Liver (tissue), 9 donors: ENCODE data around the gene DNAL1. TPM values are rescaled to one million over a fixed set of nuclear protein-coding genes. Genes with fewer than 3 reads are reported as not detected.

Experiments used
- DNase-seq: peaks from one replicate; pipeline ENCODE4 v3.0.0-alpha.2; 2017; ENCODE audit warnings: low spot score
- H3K27ac ChIP-seq, 2 donors: one replicate each; pipeline ENCODE4 v1.7.0; 2013; ENCODE audit warnings: inconsistent platforms in 2 of 2, low read length in 2 of 2, control low read depth in 1 of 2, low read depth in 1 of 2, mild to moderate bottlenecking in 1 of 2
- H3K27me3 ChIP-seq, 4 donors: one replicate each; pipeline versions ENCODE4 v1.6.1 to v1.7.0; 2013; ENCODE audit warnings: low read length in 3 of 4, inconsistent platforms in 1 of 4, mild to moderate bottlenecking in 1 of 4, moderate library complexity in 1 of 4; ENCODE audit not compliant: control insufficient read depth in 4 of 4, insufficient read depth in 4 of 4
- H3K36me3 ChIP-seq, 4 donors: one replicate each; pipeline versions ENCODE4 v1.6.1 to v1.7.0; 2013; ENCODE audit warnings: low read length in 3 of 4, mild to moderate bottlenecking in 3 of 4, low read depth in 1 of 4, moderate library complexity in 1 of 4; ENCODE audit not compliant: control insufficient read depth in 4 of 4, insufficient read depth in 3 of 4
- H3K4me1 ChIP-seq, 4 donors: one replicate each; pipeline versions ENCODE4 v1.6.1 to v1.7.0; 2013; ENCODE audit warnings: low read length in 3 of 4, mild to moderate bottlenecking in 3 of 4, moderate library complexity in 1 of 4; ENCODE audit not compliant: control insufficient read depth in 4 of 4, insufficient read depth in 4 of 4
- H3K4me3 ChIP-seq, 3 donors: one replicate each; pipeline versions ENCODE4 v1.6.1 to v1.7.0; 2013; ENCODE audit warnings: low read length in 3 of 3, control low read depth in 1 of 3, low read depth in 1 of 3, mild to moderate bottlenecking in 1 of 3
- H3K9ac ChIP-seq, 2 donors: one replicate each; pipeline ENCODE4 v1.7.0; 2013; ENCODE audit warnings: low read length in 2 of 2, mild to moderate bottlenecking in 2 of 2, moderate library complexity in 2 of 2, control low read depth in 1 of 2, low read depth in 1 of 2
- H3K9me3 ChIP-seq, 4 donors: one replicate each; pipeline versions ENCODE4 v1.6.1 to v1.7.0; 2013; ENCODE audit warnings: low read length in 3 of 4; ENCODE audit not compliant: control insufficient read depth in 4 of 4
- ATF3 ChIP-seq: IDR thresholded peaks from 2 replicates; pipeline ENCODE4 v1.6.1; 2016; ENCODE audit warnings: antibody characterized with exemption
- CTCF ChIP-seq: fragments of 150-350 bp; IDR thresholded peaks from 2 replicates; pipeline ENCODE4 v1.5.1; 2017; ENCODE audit warnings: improper control_type of control experiment, low read depth, low read length; ENCODE audit not compliant: missing input control
- EGR1 ChIP-seq, 2 donors: IDR thresholded peaks; 2 replicates each; pipeline ENCODE4 v1.6.1; 2016 to 2018; ENCODE audit warnings: antibody characterized with exemption in 2 of 2, low read depth in 2 of 2
- FOXA1 ChIP-seq: IDR thresholded peaks from 2 replicates; pipeline ENCODE4 v1.6.1; 2016; ENCODE audit warnings: antibody characterized with exemption
- FOXA2 ChIP-seq: IDR thresholded peaks from 2 replicates; pipeline ENCODE4 v1.6.1; 2016; ENCODE audit warnings: antibody characterized with exemption
- GABPA ChIP-seq, 2 donors: IDR thresholded peaks in 1 of 2; conservative IDR thresholded peaks in 1 of 2; 2 replicates each; pipeline ENCODE4 v1.6.1; 2016; ENCODE audit warnings: antibody characterized with exemption in 2 of 2, mild to moderate bottlenecking in 1 of 2, moderate library complexity in 1 of 2
- HNF4A ChIP-seq, 2 donors: conservative IDR thresholded peaks; 2 replicates each; pipeline ENCODE4 v1.6.1; 2016; ENCODE audit warnings: antibody characterized with exemption in 2 of 2, mild to moderate bottlenecking in 2 of 2
- MAX ChIP-seq: IDR thresholded peaks from 2 replicates; pipeline ENCODE4 v1.6.1; 2016; ENCODE audit warnings: antibody characterized with exemption
- NR2F2 ChIP-seq: IDR thresholded peaks from 2 replicates; pipeline ENCODE4 v1.6.1; 2016; ENCODE audit warnings: antibody characterized with exemption
- RAD21 ChIP-seq, 2 donors: IDR thresholded peaks; 2 replicates each; pipeline ENCODE4 v1.6.1; 2016; ENCODE audit warnings: antibody characterized with exemption in 2 of 2, mild to moderate bottlenecking in 2 of 2
- REST ChIP-seq: IDR thresholded peaks from 2 replicates; pipeline ENCODE4 v1.6.1; 2016; ENCODE audit warnings: antibody characterized with exemption, mild to moderate bottlenecking
- RXRA ChIP-seq, 2 donors: IDR thresholded peaks; 2 replicates each; pipeline ENCODE4 v1.6.1; 2017 to 2018; ENCODE audit warnings: antibody characterized with exemption in 2 of 2, mild to moderate bottlenecking in 1 of 2
- SP1 ChIP-seq: IDR thresholded peaks from 2 replicates; pipeline ENCODE4 v1.6.1; 2018; ENCODE audit warnings: antibody characterized with exemption, mild to moderate bottlenecking
- TAF1 ChIP-seq: conservative IDR thresholded peaks from 2 replicates; pipeline ENCODE4 v1.6.1; 2016; ENCODE audit warnings: antibody characterized with exemption, mild to moderate bottlenecking
- YY1 ChIP-seq: IDR thresholded peaks from 2 replicates; pipeline ENCODE4 v1.6.1; 2016; ENCODE audit warnings: antibody characterized with exemption, mild to moderate bottlenecking
- ZBTB33 ChIP-seq: IDR thresholded peaks from 2 replicates; pipeline ENCODE4 v1.6.1; 2016; ENCODE audit warnings: antibody characterized with exemption
- WGBS: extraction: QIAGEN DNeasy Blood & Tissue Kit; methylation state at CpG from one replicate; pipeline ENCODE4 v1.1.7; 2013; 5-methylcytosine and 5-hydroxymethylcytosine counted together
- polyA plus RNA-seq, 2 donors: library from polyadenylated mRNA; stranded (reverse) in 1 of 2; unstranded in 1 of 2; fragments of 200-250 nt in 1 of 2; fragments of >200 nt in 1 of 2; fragmentation: Nextera tagmentation in 1 of 2; extraction: Ambion mirVana in 1 of 2; gene quantifications; one replicate each; pipeline versions ENCODE4 v1.2.1 to v1.2.3, GENCODE V29; 2013 to 2015
- total RNA-seq, 2 donors: library from RNA; depleted of rRNA; stranded (reverse); fragments of >200 nt; gene quantifications; one replicate each; pipeline ENCODE4 v1.2.3, GENCODE V29; 2014
- donor health status: healthy.
- donor health status: healthy.
- donor health status: healthy.
- donor health status: healthy.
- donor health status: healthy.

The DNAL1 gene
- total and polyA plus RNA-seq, 4 donors, result 1.9 to 3.4 (median 2.4) TPM

GRCh38 chr14:73613046-73613383 is 31.8 kb upstream of the DNAL1 start:
- WGBS, result 3% methylated on average over 13 of the region's 13 CpGs
- peaks cover 0 to 2% (median 0%) of the 10 kb centered on the region in 4 donors for H3K36me3 ChIP-seq
- TF ChIP-seq RXRA (IDR thresholded peaks at IDR 0.05), result no peak
- TF ChIP-seq FOXA2, result no peak
- TF ChIP-seq RAD21 (IDR thresholded peaks at IDR 0.05), result no peak
- TF ChIP-seq TAF1, result no peak
- no peak for TF ChIP-seq NR2F2
- TF ChIP-seq REST, result no peak
- TF ChIP-seq ZBTB33, result no peak
- no peak for TF ChIP-seq EGR1 (IDR thresholded peaks at IDR 0.05; ENCODE audit: low read depth in 2 of 2)
- peaks cover 0 to 18% (median 10%) of the 10 kb centered on the region in 4 donors for H3K4me1 ChIP-seq
- peak overlapping the region; percentile 91 to 96 for H3K27ac ChIP-seq
- peak overlapping the region; percentile 65 to 85 (median 76) for H3K4me3 ChIP-seq
- peak overlapping the region; percentile 8 to 90 for H3K9ac ChIP-seq
- H3K9me3 ChIP-seq, result no peaks in the 10 kb centered on the region
- no peaks in the 10 kb centered on the region for H3K27me3 ChIP-seq
- no peak for DNase-seq

GRCh38 chr14:73613419-73613963 is 31.3 kb upstream of the DNAL1 start:
- WGBS, result 59% methylated on average over 3 of the region's 3 CpGs
- Histone ChIP-seq H3K9ac (peak overlapping the region in 1 of 2 donors; percentile 90), H3K4me3 (peak overlapping the region in 2 of 3 donors; percentile 65 to 76)

GRCh38 chr14:73616831-73617230 is 28.0 kb upstream of the DNAL1 start:
- DNase-seq, result no peak
- no peak overlapping the region for H3K9ac ChIP-seq
- H3K36me3 ChIP-seq, result peaks cover 0 to 2% (median 0%) of the 10 kb centered on the region in 4 donors
- 84% methylated on average over 4 of the region's 4 CpGs for WGBS
- H3K27me3 ChIP-seq, result no peaks in the 10 kb centered on the region
- H3K9me3 ChIP-seq, result no peaks in the 10 kb centered on the region
- H3K4me1 ChIP-seq, result peaks cover 0 to 21% (median 12%) of the 10 kb centered on the region in 4 donors
- no peak overlapping the region for H3K27ac ChIP-seq
- no peak overlapping the region for H3K4me3 ChIP-seq
- TF ChIP-seq YY1 (no peak), GABPA (IDR thresholded peaks at IDR 0.05 in 1 of 2, conservative IDR thresholded peaks at IDR 0.05 in 1 of 2) (no peak), HNF4A (conservative IDR thresholded peaks at IDR 0.05) (no peak), REST (no peak), FOXA1 (no peak), ATF3 (no peak), SP1 (no peak), CTCF (no peak), MAX (no peak), EGR1 (IDR thresholded peaks at IDR 0.05; ENCODE audit: low read depth in 2 of 2) (no peak)

More at GRCh38 chr14:73613419-73613963, 31.3 kb upstream of the DNAL1 start:
- no peaks in the 10 kb centered on the region for H3K27me3 ChIP-seq
- H3K9me3 ChIP-seq, result no peaks in the 10 kb centered on the region
- TF ChIP-seq SP1 (no peak), NR2F2 (no peak)
- H3K27ac ChIP-seq, result peak overlapping the region; percentile 91 to 96
- H3K4me1 ChIP-seq, result peaks cover 0 to 18% (median 10%) of the 10 kb centered on the region in 4 donors
- peaks cover 0 to 2% (median 0%) of the 10 kb centered on the region in 4 donors for H3K36me3 ChIP-seq
- no peak for DNase-seq
